ENCODE results near the gene LRP1B. TPM values are rescaled to one million over a fixed set of nuclear protein-coding genes. Genes with fewer than 3 reads are reported as not detected.
"Not testable (repeated sequence)": the region's sequence is repeated elsewhere in the genome, so short reads cannot be mapped to it uniquely, and the experiment has no call there.

Gene LRP1B
- polyA plus RNA-seq, 3 donors: 0.55 to 1.3 (median 0.78) TPM

DNA sequence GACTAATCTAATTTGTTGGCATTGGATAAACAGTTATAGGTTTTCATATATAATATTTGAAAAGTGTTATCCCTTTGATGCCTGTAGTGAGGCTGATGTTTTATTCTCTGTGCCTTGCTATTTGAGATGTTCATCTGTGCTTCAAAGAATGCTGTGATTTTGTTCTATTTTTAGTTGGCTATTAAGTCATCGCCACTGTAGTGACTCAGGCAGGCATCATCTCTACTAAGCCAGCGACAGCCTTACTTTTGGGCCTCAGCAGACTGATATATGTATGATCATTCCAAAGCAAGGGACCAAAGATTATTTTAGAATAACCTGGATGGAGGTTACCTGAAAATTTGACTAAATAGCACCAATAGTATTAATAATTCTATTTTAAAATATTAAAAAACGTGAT lies 1676.1 kb downstream of the LRP1B start:
- DNase-seq: no peak

DNA sequence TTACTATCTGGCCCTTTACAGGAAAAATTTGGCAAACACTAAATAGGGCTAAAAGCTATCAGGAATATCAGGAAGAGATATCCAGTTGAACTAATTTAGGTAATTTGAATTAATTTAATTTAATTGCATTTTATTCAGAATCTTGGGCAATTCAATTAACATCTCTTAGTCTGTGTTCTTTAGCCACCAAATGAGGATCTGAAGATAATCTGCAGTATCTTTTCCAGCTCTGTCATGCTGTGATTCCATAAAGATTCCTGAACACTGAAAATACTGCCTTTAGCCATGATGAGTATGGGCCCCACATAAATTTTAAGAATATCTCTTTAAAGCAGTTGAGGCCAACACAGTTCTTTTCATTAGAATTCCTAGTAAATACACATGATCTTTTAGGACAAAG lies 1679.5 kb downstream of the LRP1B start:
- no peak for DNase-seq

DNA sequence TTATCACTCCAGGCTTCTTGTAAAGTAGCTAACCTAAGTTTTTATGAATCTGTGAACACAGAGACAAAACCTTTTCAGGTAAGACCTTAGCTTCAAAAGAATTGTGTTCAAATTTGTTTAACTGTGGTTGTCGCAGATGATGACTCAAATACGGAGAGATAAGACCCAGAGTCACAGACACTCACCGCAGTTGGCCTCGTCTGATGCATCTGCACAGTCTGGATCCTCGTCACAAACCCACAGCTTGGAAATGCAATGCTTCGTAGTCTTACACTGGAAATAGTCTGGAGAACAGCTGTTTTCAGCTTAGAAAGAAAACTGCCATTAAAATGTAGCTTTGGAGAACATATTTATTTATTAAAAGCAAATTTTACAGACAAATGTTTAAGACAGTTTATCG lies 1688.5 kb downstream of the LRP1B start:
- no peak for DNase-seq

DNA sequence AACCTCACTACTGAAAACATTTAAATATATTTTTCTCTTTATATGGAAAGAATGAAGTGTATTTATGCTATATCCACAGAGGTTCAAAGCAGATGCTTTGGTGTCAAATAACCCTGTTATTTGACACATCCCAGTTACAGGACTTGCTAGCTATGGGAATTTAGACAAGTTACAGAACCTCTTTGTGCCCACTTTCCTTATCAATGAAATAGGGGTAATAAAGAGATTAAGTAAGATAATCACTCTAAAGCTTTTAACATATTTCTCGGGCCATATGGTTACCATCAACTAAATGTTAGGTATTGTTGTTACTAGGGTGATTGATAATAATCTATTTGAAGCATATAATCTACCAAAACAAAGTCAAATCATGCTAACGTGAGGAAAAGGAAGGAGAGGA lies 1690.0 kb downstream of the LRP1B start:
- DNase-seq: no peak

DNA sequence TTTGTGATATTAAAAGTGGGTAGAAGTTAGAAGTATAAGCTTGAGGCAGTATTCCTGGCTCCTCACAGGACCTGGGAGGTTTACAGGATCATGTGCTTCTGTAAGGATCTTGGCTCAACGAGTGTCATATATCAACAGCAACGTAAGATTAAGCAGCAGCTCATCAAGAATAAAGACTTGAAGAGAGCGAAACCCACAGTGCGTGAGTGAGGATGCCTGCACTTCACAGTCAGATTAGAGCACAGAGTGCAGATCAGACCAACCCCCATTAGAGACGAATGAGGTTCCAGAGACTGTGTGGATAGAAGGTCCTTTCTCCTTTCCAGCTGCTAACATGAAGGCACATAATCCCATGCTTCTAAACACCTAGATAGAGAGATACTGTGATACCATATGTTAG lies 1693.9 kb downstream of the LRP1B start:
- no peak for DNase-seq

DNA sequence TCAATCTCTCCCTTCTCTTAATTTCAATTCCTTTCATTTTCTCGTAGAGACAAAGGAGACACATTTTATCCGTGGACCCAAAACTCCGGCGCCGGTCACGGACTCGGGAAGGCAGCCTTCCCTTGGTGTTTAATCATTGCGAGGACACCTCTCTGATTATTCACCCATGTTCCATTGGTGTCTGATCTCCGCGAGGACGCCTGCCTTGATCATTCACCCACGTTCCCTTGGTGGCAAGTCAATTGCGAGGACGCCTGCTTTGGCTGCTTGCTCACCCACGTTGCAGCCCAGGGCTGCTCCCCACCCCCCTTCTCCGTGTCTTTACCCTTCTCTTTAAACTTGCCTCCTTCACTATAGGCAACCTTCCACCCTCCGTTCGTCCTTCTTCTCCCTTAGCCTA lies 1703.8 kb downstream of the LRP1B start:
- DNase-seq: not testable (repeated sequence)

DNA sequence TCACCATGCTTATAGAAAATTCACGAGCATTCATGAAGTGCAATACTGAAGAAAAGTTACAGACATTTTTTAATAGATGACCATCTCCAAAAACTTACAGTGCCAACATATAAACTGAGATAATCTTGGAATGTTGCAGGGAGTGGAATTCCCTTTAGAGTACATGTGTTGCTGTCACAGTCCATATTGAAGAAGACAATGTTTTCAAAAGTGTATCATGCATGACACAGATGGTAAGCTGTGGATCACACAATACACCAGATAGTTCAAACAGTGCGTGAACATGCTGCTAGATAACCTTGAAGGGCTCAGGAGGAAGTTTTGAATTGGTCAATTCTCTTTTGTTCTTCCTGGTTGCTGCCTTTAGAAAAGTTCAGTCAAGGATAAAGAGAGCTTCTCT lies 1706.3 kb downstream of the LRP1B start:
- no peak for DNase-seq

DNA sequence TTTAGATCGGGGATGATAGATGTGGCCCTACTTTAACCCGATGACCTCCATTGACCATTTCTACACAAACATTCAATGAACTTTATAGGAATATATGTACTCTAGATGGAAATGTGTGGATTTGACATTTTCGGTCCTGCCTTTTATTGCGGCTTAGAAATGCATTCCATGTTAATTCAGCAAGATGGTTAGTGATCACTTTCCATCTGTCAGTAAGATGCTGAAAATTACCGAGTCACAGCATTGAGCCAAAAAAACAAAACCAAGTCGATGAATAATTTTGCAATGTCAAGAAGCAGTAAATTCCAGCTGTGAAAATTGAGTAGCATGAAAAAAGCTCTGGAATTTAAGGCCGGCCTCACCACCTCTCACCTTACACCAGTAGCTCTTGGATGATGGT lies 1708.1 kb downstream of the LRP1B start:
- DNase-seq: no peak

DNA sequence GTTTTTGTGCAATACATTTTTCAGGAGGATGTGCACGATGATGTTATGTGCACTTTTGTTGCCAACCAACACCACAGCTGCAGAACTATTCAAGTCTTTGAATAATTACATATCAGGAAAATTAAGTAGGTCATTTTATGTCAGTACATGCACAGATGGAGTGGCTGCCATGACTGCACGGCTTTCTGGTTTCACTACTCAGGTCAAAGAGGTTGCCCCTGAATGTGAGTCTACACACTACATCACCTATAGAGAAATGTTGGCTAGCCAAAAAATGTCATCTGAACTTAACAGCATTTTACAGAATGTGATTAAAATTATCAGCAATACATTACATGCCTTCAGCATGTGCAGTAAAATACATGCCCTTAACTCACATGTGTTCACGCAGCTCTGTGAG lies 1713.3 kb downstream of the LRP1B start:
- no peak for DNase-seq

DNA sequence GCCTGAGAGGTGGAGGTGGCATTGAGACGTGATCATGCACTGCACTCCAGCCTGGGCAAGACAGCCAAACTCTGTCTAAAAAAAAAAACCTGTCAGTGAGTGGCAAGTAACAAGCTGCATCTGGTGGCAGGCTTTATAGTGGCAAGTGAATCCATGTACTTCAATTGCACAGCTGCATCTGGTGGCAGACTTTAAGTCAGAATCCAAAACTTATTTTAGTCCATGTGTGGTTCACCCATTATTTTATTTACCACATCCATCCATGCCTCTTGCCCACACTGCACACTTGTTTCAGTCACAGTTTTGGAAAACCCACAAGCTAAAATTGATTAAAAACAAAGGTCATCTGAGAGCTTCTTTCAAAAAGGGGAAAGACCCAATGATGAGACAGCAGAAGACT lies 1714.2 kb downstream of the LRP1B start:
- DNase-seq: no peak

DNA sequence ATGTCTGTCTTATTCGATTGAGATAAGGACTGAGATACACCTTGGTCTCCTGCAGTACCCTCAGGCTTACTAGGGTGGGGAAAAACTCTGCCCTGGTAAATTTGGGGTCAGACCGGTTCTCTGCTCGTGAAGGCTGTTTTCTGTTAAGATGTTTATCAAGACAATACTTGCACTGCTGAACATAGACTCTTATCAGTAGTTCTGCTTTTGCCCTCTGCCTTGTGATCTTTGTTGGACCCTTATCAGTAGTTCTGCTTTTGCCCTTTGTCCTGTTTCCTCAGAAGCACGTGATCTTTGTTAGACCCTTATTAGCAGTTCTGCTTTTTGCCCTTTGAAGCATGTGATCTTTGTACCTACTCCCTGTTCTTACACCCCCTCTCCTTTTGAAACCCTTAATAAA lies 1715.8 kb downstream of the LRP1B start:
- not testable (repeated sequence) for DNase-seq

DNA sequence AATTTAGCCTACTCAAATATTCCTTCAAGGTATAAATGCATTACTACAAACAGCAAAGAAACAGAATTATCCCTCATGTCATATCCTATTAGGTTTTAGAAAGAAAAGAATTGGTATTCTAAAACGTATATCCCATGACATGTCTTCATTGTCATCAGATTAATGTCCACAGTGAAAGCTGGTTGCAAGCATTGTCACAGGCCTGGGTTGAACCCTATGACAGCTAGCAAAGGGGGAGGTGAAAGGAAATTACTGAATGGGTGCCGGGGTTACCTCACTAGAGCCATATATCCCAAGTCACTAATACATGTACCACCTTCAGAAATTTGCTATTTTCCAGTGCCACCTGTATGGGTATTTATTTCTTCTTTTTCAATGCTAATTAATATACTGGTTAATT lies 1720.1 kb downstream of the LRP1B start:
- no peak for DNase-seq

DNA sequence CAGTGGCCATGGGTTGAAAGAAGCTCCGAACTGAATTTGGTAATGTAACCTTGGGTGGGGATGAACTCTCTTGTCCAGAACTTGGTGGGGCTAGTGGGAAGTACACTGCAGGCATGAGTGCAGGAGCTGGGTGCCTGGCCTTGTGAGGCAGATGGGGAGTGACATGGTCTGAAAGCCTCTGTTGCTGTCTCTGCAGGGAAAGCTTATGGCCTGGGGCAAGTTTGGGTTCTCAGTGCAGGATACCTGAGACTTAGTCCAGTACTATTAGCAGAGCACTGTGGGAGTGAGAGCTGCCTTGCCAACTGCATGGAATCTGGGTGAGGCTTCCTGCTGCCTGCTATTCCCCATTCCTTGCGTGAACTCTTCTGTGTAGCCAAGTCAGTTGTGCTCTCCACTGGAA lies 1729.8 kb downstream of the LRP1B start:
- DNase-seq: no peak

DNA sequence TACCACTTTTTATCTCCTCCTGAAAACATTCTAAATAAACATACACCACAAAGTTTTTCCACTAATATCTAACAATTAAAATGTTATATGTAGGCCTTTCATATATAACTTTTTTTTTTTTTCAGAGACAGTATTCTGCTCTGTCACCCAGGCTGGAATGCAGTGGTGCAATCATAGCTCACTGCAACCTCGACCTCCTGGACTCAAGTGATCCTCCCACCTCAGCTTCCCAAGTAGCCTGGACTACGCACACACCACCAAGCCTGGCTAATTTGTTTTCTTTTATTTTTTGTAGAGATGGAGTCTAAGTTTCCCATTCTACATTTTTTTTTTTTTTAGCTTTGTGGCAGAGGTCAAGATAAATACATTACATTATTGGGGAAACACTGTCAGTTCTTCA lies 1738.0 kb downstream of the LRP1B start:
- no peak for DNase-seq

DNA sequence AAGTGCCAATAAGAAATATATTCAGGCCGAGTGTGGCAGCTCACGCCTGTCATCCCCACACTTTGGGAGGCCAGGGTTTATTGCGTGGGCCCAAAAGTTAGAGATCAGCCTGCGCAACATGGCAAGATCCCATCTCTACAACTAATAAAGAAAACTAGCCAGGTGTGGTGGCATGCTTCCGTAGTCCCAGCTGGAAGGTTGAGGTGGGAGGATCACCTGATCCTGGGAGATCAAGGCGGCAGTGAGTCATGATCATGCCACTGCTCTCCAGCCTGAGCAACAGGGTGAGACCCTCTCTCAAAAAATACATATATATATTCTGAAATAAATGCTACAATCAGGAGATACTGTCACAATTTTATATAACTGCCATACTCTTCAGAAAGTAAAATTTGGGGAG lies 1745.9 kb downstream of the LRP1B start:
- no peak for DNase-seq

DNA sequence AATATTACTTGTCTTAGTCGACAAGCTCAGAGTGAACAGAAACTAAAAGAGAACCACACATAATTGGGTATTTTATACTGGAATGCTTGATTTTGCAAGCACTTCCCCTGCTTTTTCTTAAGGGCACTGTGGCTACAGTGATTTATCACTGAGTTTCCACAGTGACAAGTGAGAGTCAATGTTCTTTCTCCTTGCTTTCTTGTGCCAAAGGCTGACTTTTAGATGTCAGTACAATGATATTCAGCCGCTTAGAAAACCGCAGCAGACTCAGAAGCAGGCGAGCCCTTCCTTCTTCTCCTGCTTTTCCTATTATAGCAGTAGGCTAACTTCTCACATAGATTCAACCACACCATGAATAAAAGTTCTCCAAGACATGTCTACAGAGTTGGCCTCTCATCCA lies 1747.0 kb downstream of the LRP1B start:
- DNase-seq: no peak

DNA sequence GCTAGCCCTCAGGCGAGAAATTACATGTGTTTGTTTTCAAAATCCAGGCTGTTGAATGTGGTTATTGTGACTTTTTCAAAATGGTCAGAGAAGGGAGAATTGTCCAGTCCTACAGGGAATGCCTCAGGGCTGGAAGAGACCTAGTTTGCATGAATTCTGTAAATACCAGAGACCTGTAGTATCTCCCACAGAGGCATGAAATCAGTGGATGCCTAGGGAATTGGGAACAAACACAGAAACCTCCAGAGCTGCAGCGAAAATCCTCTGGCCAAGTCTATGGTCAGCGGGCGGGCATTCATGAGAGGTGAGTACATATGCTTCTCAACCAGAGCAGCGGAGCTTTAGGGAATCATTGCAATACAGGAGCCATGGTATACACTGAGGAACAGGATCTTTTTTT lies 1754.1 kb downstream of the LRP1B start:
- DNase-seq: no peak

DNA sequence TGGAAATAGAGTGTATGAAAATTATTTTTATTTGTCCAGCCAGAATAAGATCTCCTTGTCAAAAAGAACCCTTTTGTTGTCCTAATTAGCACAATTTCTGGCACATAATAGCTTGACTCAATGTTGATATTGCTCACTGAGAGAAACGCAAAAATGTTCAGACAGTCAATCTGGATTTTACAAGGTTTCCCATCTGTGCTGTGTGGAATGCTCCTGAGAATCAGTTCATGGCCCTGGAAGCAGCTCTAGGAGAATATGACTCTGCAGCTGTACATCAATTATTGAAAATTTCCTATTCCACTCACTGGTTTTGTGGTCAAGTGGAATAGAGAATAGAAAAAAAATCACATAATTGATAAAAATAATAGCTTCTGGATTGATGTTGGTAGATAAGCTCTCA lies 1767.7 kb downstream of the LRP1B start:
- DNase-seq: no peak

DNA sequence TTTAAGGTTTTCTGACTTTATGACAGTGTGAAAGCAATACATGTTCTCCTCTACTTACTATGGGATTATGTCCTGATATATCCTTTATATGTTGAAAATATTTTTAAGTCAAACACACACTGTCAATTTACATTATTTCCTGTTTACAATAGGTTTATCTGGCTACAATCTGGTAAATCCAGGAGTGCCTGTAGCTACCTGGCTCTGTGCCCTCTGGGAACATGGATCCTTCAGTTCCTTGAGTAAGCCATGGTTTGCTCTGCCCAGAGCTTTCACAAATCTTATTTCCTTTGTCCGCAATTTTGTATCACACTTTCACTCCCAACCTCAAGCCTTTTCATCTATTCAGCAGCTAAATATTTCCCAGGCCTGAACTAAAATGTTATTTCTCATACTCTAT lies 1768.5 kb downstream of the LRP1B start:
- no peak for DNase-seq

DNA sequence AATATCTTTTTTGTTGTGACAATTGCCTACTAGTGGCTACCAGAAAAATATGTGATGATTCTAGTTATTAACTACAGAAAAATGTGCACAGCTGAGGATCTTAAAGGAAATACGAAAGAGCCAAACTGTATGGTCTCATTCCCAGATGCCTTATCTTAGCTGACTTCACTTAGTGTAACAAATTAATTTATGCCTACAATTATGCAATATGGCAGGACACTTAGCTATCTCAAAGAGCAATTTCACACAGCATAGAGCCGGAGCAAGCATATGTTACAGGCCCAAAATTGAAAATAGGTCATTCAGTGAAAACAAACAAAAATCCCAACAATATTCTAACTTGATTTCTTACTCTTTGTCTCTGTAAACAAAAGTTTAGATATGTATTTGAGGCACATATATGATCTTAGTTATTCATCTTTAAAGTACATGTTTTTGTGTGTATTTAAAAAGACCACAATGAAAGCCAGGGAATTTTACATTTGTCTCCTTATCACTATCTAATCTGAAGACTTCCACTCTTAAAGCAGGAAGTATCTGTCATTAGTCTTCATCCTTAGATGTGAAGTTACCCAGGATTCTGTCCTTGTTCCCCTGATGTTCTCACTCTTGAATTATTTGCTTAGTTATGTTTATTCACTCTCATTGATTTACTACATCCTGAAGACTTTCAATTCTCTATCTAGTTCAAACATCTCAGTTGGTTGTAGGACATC lies 1771.6 kb downstream of the LRP1B start:
- no peak for DNase-seq

DNA sequence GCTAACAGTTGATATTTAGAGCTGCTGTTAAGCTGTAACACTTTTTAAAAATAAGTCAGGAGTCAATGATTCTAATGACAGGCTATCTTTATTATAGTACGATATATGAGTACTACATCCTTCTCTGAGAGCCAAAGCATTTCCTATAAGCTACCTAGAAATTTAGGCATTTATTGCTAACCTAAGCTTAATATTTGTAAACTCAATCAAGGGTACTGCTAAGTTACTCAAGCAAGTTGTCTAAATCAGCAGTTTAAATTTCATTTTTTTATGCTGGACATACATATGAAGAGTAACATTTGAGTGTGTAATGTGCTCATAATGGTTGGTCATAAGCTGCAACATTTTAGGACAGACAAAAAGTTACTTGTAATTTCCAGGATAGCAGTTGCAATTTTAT lies 1774.1 kb downstream of the LRP1B start:
- DNase-seq: no peak

DNA sequence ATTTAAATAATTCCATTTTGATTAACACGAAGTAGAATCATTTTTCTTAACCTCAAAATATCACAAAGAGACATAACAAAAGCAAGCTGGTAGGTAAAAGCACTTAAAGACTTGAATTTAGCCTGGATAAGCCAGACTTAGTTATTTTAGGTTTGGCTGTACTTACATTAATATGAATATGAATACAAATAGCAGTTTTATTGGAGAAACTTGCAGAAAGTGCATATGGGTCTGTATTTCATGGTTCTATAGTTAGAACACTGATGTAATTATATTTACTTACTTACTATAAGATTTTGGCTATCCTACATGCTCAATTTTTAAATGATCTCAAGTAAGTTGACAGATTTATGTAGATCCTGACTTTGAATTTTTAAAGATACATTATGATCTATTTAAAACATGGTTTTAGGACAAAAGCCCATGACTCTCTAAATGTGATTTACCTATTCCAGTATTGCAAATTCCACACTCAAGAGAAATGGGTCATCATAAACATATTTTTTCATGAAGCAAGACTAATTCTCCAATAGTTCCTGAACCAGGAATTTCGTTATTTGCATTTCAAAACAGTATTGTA lies 1775.2 kb downstream of the LRP1B start:
- no peak for DNase-seq

DNA sequence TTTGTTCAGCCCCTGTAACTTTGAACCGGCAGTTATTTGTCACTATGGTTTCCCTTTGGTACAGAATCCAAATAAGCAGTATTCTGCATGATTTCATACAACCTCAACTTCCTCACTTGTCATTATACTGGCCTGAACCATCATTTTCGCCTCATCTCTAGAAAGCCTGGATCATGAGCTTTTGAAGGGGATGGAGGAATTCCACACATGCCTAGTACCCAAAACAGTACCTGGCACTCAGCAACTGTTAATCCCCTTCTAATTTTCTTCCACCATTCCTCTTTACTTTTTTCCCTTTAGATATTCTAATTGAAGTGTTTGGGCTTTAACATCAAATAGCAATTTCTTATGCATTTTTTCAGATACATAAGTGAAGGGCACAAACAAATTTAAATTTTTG lies 1776.3 kb downstream of the LRP1B start:
- DNase-seq: no peak

DNA sequence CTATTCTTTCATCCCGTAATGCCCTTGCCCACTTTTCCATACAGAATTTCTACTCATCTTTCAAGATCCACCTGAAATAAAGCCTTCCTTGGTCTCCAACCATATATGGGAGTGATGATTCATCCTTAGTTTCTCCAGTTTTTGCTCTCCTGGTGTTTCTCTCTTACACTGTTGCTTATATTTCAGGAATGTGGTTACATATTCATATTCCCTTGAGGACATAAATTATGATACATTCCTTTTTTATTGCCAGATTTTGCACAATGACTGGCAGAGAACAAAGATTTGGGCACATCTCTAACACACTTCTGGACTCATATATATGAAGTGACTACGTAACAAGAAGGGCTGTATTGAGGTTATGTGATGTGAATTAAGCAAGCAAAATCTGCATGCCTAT lies 1777.3 kb downstream of the LRP1B start:
- DNase-seq: no peak

Data from renal pelvis (tissue), 4 donors.